B cell (primary cell): ENCODE data around the gene ABITRAM.

Experiments used
- EZH2 ChIP-seq: IDR thresholded peaks from 2 replicates; pipeline ENCODE4 v1.6.1; 2012; ENCODE audit warnings: borderline replicate concordance, low read depth, mild to moderate bottlenecking, moderate library complexity, low read length; ENCODE audit not compliant: insufficient read depth, poor library complexity, severe bottlenecking
- TF ChIP-seq, protein P1 (sequence below): fragments of 200-600 bp; IDR thresholded peaks from one replicate; pipeline ENCODE4 v1.8.0; 2022; ENCODE audit warnings: antibody characterized with exemption, mild to moderate bottlenecking

DNA sequence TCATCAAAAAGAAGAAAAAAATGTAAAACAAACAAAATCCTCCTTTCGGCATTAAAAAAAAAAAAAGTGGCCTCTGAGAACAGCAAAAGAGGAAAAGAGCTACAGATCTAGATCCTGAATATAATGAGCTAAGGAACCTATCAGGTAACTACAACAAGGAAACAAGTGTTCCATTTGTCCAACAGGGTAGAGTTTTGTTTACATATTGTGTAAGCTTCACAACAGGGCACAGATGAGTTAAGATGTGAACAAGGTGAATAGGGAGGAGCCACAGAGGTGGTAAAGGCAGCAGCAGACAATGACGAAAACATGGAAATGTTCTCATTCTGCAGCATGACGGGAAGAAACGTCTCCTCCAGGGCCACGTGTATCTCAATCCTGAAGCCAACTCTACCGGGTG, 14.7 kb upstream of the ABITRAM start:
- TF ChIP-seq, protein P1, sequence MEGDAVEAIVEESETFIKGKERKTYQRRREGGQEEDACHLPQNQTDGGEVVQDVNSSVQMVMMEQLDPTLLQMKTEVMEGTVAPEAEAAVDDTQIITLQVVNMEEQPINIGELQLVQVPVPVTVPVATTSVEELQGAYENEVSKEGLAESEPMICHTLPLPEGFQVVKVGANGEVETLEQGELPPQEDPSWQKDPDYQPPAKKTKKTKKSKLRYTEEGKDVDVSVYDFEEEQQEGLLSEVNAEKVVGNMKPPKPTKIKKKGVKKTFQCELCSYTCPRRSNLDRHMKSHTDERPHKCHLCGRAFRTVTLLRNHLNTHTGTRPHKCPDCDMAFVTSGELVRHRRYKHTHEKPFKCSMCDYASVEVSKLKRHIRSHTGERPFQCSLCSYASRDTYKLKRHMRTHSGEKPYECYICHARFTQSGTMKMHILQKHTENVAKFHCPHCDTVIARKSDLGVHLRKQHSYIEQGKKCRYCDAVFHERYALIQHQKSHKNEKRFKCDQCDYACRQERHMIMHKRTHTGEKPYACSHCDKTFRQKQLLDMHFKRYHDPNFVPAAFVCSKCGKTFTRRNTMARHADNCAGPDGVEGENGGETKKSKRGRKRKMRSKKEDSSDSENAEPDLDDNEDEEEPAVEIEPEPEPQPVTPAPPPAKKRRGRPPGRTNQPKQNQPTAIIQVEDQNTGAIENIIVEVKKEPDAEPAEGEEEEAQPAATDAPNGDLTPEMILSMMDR: no peak
- TF ChIP-seq EZH2: no peak
